RWPE1 (cell line): ENCODE measurements around the gene SPON1.

ENCODE experiments used
- CTCF ChIA-PET: fragments of 350-600 bp; sonication (Branson Sonifier 250); formaldehyde crosslinking; extraction: SDS; loops from one replicate; lab custom pipeline; 2021; lab: Yijun Ruan, JAX
- POLR2A ChIA-PET: fragments of 400-600 bp; formaldehyde crosslinking; extraction: SDS; loops from one replicate; lab custom pipeline; 2020; ENCODE audit warnings: antibody characterized with exemption; ENCODE audit not compliant: low non-redundant PET; lab: Yijun Ruan, JAX
- DNase-seq: peaks from one replicate; pipeline ENCODE4 v3.0.0; 2012; ENCODE audit warnings: low spot score
- H3K27ac ChIP-seq: fragments of 450-650 bp; 2 replicates; pipeline ENCODE4 v1.5.1; 2017
- TF ChIP-seq, protein P1 (sequence below): fragments of 450-650 bp; conservative IDR thresholded peaks from 2 replicates; pipeline ENCODE4 v1.5.1; 2017; ENCODE audit warnings: low read depth, mild to moderate bottlenecking

The SPON1 gene

DNA sequence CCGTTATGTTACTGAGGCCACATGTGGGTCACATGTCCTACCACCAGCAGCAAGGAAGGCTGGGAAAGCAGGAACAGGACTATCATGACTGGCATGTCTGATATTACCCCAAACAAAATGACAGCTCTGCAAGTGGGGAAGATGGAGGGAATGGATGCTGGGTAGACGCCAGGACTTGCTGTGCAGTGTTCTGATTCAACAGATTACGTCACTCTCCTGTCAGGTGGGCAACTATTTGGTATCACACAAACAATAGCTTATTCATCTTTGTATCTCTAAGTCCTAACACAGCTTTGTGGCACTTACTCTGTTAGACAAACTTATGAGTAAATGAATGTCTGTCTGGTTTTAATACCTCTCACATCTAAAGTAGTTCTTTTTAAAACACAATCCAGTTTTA lies 105.2 kb downstream of the SPON1 start:
- no peak for DNase-seq
- TF ChIP-seq, protein P1, sequence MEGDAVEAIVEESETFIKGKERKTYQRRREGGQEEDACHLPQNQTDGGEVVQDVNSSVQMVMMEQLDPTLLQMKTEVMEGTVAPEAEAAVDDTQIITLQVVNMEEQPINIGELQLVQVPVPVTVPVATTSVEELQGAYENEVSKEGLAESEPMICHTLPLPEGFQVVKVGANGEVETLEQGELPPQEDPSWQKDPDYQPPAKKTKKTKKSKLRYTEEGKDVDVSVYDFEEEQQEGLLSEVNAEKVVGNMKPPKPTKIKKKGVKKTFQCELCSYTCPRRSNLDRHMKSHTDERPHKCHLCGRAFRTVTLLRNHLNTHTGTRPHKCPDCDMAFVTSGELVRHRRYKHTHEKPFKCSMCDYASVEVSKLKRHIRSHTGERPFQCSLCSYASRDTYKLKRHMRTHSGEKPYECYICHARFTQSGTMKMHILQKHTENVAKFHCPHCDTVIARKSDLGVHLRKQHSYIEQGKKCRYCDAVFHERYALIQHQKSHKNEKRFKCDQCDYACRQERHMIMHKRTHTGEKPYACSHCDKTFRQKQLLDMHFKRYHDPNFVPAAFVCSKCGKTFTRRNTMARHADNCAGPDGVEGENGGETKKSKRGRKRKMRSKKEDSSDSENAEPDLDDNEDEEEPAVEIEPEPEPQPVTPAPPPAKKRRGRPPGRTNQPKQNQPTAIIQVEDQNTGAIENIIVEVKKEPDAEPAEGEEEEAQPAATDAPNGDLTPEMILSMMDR = no peak
- CTCF ChIA-PET = interaction anchor here (0.9 kb wide), 1 partner anchor 10 kb away, joined by 4 read pairs; no protein-coding TSS in a partner anchor
- POLR2A ChIA-PET = no interaction called here
- H3K27ac ChIP-seq = no peak overlapping the region

DNA sequence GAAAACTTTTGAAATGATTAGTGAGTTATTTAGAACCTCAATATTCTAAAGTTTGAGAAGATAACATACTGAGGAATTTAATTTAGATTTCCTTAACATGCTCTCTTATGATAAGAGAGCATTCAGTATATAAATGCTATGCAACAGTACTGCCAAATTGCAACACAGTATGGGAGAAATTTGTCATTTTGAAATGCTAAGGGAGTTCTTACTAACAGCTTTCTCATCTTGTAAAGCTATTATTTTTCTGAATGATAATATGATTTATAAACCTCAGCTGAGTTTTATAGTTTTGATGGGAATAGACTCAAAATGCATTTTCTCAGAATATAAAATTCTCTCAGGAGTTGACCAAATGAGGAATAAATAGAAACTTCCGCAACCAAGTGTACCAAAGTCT lies 108.4 kb downstream of the SPON1 start:
- POLR2A ChIA-PET = no interaction called here
- CTCF ChIA-PET = no interaction called here
- TF ChIP-seq, protein P1 = no peak
- DNase-seq = no peak
- H3K27ac ChIP-seq = no peak overlapping the region

DNA sequence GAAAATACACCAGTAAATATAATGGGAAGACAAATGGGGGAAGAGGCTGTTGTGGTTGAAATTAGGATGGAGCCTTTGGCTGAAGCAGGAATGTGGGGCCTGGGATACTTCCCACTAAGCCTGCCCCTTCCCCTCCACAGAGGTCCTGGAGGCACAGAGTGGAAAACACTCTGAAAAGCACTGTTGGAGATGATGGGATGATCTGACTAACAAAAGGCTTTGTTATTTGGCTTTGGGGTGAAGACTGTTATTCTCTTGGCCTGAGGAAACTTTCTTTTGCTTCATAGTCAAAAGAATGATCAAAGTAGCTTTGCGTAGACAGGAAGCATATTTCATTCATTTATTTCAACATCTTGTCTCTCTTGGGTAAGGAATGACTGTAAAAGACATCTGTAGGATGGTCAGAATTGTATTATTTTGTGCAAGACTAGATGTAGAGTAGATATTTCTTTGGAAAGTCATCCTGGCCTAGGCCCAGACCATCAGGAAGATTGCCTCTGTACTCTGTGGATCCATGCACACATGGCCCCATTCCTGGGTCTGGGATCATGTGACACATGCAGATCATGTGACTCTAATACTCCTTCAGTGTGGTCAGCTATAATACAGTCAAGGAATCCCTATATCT lies 111.4 kb downstream of the SPON1 start:
- POLR2A ChIA-PET = no interaction called here
- CTCF ChIA-PET = interaction anchor here (0.6 kb wide), 1 partner anchor 110 kb away, joined by 3 read pairs; no protein-coding TSS in a partner anchor
- no peak overlapping the region for H3K27ac ChIP-seq
- TF ChIP-seq, protein P1 = no peak
- DNase-seq = no peak

DNA sequence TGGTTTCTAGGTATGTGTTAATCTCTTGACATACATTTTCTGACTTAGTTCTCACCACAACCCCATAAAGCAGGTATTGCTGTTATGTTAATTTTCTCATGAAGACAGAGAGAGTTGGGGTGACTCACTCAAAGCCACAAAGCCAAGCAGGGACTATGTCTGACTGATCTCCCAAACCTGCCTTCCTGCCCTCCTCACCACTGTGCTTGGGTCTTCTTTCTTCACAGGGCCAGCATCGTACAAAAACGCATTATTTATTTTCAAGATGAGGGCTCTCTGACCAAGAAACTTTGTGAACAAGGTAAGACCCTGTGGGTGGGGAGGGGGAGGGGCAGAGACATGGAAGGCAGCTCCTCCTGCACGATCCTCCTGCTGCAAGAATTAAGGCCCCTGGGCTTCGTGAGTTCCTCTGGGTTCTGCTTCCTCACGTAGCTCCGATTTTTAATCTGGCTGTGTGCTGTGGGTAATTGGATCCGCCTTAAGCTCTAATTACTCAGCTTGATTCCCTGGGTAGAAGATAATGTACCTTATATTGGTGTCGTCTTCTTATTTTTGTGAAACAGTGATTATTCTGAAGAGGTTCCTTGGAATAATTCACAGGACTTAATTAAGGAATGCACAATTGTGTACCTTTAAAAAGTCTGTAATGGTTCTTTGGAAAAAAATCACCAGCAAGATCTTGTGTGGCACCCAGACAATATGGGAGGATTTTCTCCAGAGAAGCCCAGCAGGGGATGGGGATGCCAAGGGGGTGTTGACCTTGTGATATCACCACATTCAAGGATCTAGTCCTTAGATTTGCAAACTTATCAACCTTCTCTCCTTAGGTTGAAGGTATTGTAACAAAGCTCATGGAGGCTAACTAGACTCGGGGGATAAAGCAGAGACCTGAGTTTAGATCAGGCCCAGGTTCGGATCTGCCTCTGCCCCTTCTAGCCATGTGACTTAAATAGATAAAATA lies 112.9 kb downstream of the SPON1 start:
- POLR2A ChIA-PET = no interaction called here
- H3K27ac ChIP-seq = no peak overlapping the region
- DNase-seq = peak; percentile 23
- TF ChIP-seq, protein P1 = no peak
- CTCF ChIA-PET = interaction anchor here (0.6 kb wide), 1 partner anchor 8 kb away, joined by 3 read pairs; no protein-coding TSS in a partner anchor

DNA sequence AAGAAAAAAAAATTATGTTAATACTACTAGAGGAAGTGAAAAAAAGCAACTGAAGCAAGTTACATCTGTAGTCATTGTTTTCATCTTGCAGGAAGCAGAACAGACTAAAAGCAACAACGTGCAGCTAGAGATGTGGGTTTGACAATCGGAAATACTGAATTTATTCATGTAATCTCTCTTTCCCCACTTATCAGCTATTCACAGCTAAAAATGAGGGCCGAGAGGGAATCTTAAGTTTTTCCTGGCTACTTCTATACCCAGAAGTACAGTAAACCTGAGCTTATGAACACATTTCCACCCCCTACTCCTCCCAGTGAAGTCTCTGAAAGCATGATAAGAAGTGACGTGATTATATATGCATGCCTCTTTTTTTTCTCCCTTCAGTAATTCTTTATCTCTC lies 116.5 kb downstream of the SPON1 start:
- ChIA-PET CTCF (interaction anchor here (0.5 kb wide), 1 partner anchor 181 kb away, joined by 4 read pairs; no protein-coding TSS in a partner anchor), POLR2A (no interaction called here)
- no peak for DNase-seq
- no peak overlapping the region for H3K27ac ChIP-seq
- TF ChIP-seq, protein P1 = no peak

DNA sequence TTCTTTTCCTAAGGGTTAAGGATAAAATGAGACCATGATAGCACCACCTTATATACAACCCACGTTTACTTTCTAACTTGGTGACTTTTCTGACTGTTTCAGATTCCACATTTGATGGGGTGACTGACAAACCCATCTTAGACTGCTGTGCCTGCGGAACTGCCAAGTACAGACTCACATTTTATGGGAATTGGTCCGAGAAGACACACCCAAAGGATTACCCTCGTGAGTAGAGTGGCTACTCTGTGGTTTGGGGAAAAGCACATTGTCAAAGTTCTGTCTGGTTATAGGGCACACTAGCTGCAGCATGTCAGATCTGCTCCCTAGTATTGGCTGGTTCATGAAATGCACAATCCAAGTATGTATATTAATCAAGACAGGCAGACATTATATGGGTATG lies 117.3 kb downstream of the SPON1 start:
- ChIA-PET CTCF (interaction anchor here (0.7 kb wide), 1 partner anchor 15 kb away, joined by 7 read pairs; no protein-coding TSS in a partner anchor), POLR2A (no interaction called here)
- TF ChIP-seq, protein P1 = no peak
- H3K27ac ChIP-seq = no peak overlapping the region
- DNase-seq = no peak
